HG02642 (cell line): ENCODE measurements around the gene SERPINI1.
"Not testable (repeated sequence)": the region's sequence is repeated elsewhere in the genome, so short reads cannot be mapped to it uniquely, and the experiment has no call there.

Experiments used
- ATAC-seq: cut with Tn5 transposase; IDR thresholded peaks from one replicate; pipeline ENCODE4 v1.9.1; 2021; ENCODE audit warnings: mild to moderate bottlenecking; ENCODE audit not compliant: unreplicated experiment, poor library complexity

SERPINI1 gene

GRCh38 chr3:167780214-167780883 lies 44.8 kb downstream of the SERPINI1 start:
- ATAC-seq: no peak

- no peak for ATAC-seq
Measured at GRCh38 chr3:167783781-167784180, 48.3 kb downstream of the SERPINI1 start.

GRCh38 chr3:167785790-167786189 lies 50.3 kb downstream of the SERPINI1 start:
- ATAC-seq: no peak

- ATAC-seq: no peak
Measured at GRCh38 chr3:167787440-167787839, 51.9 kb downstream of the SERPINI1 start.

GRCh38 chr3:167798443-167798842 lies 62.9 kb downstream of the SERPINI1 start:
- ATAC-seq: no peak

- no peak for ATAC-seq
Measured at GRCh38 chr3:167808910-167809309, 73.4 kb downstream of the SERPINI1 start.

GRCh38 chr3:167810236-167810635 lies 74.7 kb downstream of the SERPINI1 start:
- no peak for ATAC-seq

GRCh38 chr3:167811031-167811430 lies 75.5 kb downstream of the SERPINI1 start:
- ATAC-seq: no peak

GRCh38 chr3:167813169-167814123 lies 77.9 kb downstream of the SERPINI1 start:
- no peak for ATAC-seq

GRCh38 chr3:167814441-167814951 lies 79.0 kb downstream of the SERPINI1 start:
- ATAC-seq: no peak

- ATAC-seq: no peak
Measured at GRCh38 chr3:167816953-167817352, 81.4 kb downstream of the SERPINI1 start.

- ATAC-seq: no peak
Measured at GRCh38 chr3:167820102-167820865, 84.8 kb downstream of the SERPINI1 start.

GRCh38 chr3:167821248-167821805 lies 85.8 kb downstream of the SERPINI1 start:
- ATAC-seq: no peak

- no peak for ATAC-seq
Measured at GRCh38 chr3:167823738-167824137, 88.2 kb downstream of the SERPINI1 start.

- ATAC-seq: not testable (repeated sequence)
Measured at GRCh38 chr3:167827588-167827987, 92.1 kb downstream of the SERPINI1 start.

- no peak for ATAC-seq
Measured at GRCh38 chr3:167829071-167829470, 93.5 kb downstream of the SERPINI1 start.

GRCh38 chr3:167830007-167830406 lies 94.5 kb downstream of the SERPINI1 start:
- ATAC-seq: no peak

GRCh38 chr3:167835359-167835758 lies 99.8 kb downstream of the SERPINI1 start:
- no peak for ATAC-seq

- no peak for ATAC-seq
Measured at GRCh38 chr3:167835953-167836352, 100.4 kb downstream of the SERPINI1 start.

GRCh38 chr3:167837466-167837865 lies 101.9 kb downstream of the SERPINI1 start:
- no peak for ATAC-seq
